Vagina (tissue), 2 donors: Measurements from ENCODE around the gene ANGPTL8.

Source experiments
- POLR2A ChIP-seq, 2 donors: fragments of 450-650 bp; IDR thresholded peaks; one replicate each; pipeline ENCODE4 v1.6.1; 2017; ENCODE audit warnings: antibody characterized with exemption in 2 of 2, mild to moderate bottlenecking in 2 of 2, moderate library complexity in 2 of 2
- TF ChIP-seq, protein P1 (sequence below), 3 experiments: fragments of 450-650 bp in 2 of 3; fragments of 200-600 bp in 1 of 3; sonication (generic) in 1 of 3; IDR thresholded peaks; one replicate each; pipeline ENCODE4 v1.5.1; 2017 to 2019; ENCODE audit warnings: antibody characterized with exemption in 3 of 3, mild to moderate bottlenecking in 2 of 3, moderate library complexity in 2 of 3

DNA sequence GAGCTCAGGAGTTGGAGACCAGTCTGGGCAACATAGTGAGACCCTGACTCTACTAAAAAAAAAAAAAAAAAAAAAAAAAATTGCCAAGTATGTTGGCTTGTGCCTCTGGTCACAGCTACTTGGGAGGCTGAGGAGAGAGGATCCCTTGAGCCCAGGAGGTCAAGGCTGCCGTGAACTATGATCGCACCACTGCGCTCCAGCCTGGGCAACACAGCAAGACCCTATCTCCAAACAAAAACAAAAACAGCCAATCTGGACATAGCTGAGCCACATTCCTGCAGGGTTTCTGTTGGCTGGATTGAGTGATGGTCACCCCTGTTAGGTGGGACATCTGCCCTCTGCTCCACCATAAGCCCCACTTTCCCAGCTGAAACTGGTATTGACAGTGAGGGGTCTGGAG lies 13.6 kb upstream of the ANGPTL8 start:
- no peak for TF ChIP-seq POLR2A (IDR thresholded peaks at IDR 0.05)
- TF ChIP-seq, protein P1, sequence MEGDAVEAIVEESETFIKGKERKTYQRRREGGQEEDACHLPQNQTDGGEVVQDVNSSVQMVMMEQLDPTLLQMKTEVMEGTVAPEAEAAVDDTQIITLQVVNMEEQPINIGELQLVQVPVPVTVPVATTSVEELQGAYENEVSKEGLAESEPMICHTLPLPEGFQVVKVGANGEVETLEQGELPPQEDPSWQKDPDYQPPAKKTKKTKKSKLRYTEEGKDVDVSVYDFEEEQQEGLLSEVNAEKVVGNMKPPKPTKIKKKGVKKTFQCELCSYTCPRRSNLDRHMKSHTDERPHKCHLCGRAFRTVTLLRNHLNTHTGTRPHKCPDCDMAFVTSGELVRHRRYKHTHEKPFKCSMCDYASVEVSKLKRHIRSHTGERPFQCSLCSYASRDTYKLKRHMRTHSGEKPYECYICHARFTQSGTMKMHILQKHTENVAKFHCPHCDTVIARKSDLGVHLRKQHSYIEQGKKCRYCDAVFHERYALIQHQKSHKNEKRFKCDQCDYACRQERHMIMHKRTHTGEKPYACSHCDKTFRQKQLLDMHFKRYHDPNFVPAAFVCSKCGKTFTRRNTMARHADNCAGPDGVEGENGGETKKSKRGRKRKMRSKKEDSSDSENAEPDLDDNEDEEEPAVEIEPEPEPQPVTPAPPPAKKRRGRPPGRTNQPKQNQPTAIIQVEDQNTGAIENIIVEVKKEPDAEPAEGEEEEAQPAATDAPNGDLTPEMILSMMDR (IDR thresholded peaks at IDR 0.05): no peak
